Measurements from ENCODE around the gene ZNF865. TPM values are rescaled to one million over a fixed set of nuclear protein-coding genes. Genes with fewer than 3 reads are reported as not detected.

The ZNF865 gene
- total RNA-seq, 4 donors from 2014 or later = 8.6 to 18.9 (median 14.3) TPM

GRCh38 chr19:55661826-55662225 is 56.4 kb downstream of the ZNF865 start:
- peaks cover 5 to 41% (median 23%) of the 10 kb centered on the region in 4 donors for H3K4me1 ChIP-seq
- H3K27me3 ChIP-seq = no peaks in the 10 kb centered on the region
- no peaks in the 10 kb centered on the region for H3K9me3 ChIP-seq
- no peak for DNase-seq
- TF ChIP-seq POLR2A (IDR thresholded peaks at IDR 0.05) (no peak), CTCF (IDR thresholded peaks at IDR 0.05) (no peak)
- no peak overlapping the region for H3K4me3 ChIP-seq
- peaks cover 0 to 81% (median 4%) of the 10 kb centered on the region in 3 donors for H3K36me3 ChIP-seq
- H3K27ac ChIP-seq = no peak overlapping the region

GRCh38 chr19:55663846-55664536 is 58.5 kb downstream of the ZNF865 start:
- Histone ChIP-seq H3K36me3 (peaks cover 0 to 98% (median 4%) of the 10 kb centered on the region in 3 donors), H3K27ac (no peak overlapping the region)

GRCh38 chr19:55666343-55667005 is 61.0 kb downstream of the ZNF865 start:
- no peak overlapping the region for H3K4me3 ChIP-seq
- DNase-seq = no peak
- no peaks in the 10 kb centered on the region for H3K9me3 ChIP-seq
- H3K36me3 ChIP-seq = peaks cover 0 to 98% (median 4%) of the 10 kb centered on the region in 3 donors
- no peaks in the 10 kb centered on the region for H3K27me3 ChIP-seq
- H3K4me1 ChIP-seq = peaks cover 0 to 37% (median 0%) of the 10 kb centered on the region in 4 donors
- H3K27ac ChIP-seq = peak overlapping the region in 1 of 4 donors; percentile 67
- TF ChIP-seq POLR2A (IDR thresholded peaks at IDR 0.05) = no peak
- no peak for TF ChIP-seq CTCF (IDR thresholded peaks at IDR 0.05)

More at GRCh38 chr19:55663846-55664536, 58.5 kb downstream of the ZNF865 start:
- TF ChIP-seq CTCF (IDR thresholded peaks at IDR 0.05) (no peak), POLR2A (IDR thresholded peaks at IDR 0.05) (no peak)
- no peak for DNase-seq
- no peaks in the 10 kb centered on the region for H3K9me3 ChIP-seq
- H3K4me1 ChIP-seq = peaks cover 0 to 39% (median 4%) of the 10 kb centered on the region in 4 donors
- no peak overlapping the region for H3K4me3 ChIP-seq
- no peaks in the 10 kb centered on the region for H3K27me3 ChIP-seq

Other genes with a start within 250 kb of the ZNF865 start
- not detected for gene GARIN5B, start 242.4 kb upstream of the ZNF865 start, total RNA-seq
- not detected for gene IL11, start 235.2 kb upstream of the ZNF865 start, total RNA-seq
- gene TMEM190, start 228.8 kb upstream of the ZNF865 start, total RNA-seq = not detected
- gene TMEM238, start 221.4 kb upstream of the ZNF865 start, total RNA-seq = 10 to 100 TPM; 19.8 to 75.8 (median 61.6) TPM
- 100 to 1,000 TPM; 116 to 394 (median 283) TPM for gene RPL28, start 219.7 kb upstream of the ZNF865 start, total RNA-seq
- gene UBE2S, start 197.9 kb upstream of the ZNF865 start, total RNA-seq = 1 to 10 TPM; 5.2 to 9.1 (median 7.6) TPM
- gene SHISA7, start 162.3 kb upstream of the ZNF865 start, total RNA-seq = not detected
- 100 to 1,000 TPM in 1 of 4 donors, 10 to 100 TPM in 3; 28.1 to 102 (median 60.0) TPM for gene ISOC2, start 144.0 kb upstream of the ZNF865 start, total RNA-seq
- gene C19orf85, start 140.9 kb upstream of the ZNF865 start, total RNA-seq = not detected
- gene ZNF628, start 129.0 kb upstream of the ZNF865 start, total RNA-seq = 10 to 100 TPM; 10.1 to 47.0 (median 15.5) TPM
- 1 to 10 TPM; 1.4 to 7.4 (median 3.0) TPM for gene NAT14, start 120.5 kb upstream of the ZNF865 start, total RNA-seq
- gene SSC5D, start 117.2 kb upstream of the ZNF865 start, total RNA-seq = 10 to 100 TPM in 1 of 4 donors, 1 to 10 TPM in 3; 2.8 to 10.3 (median 5.0) TPM
- gene SBK2, start 68.5 kb upstream of the ZNF865 start, total RNA-seq = not detected
- 1 to 10 TPM in 1 of 4 donors, not detected in 3; 1.0 TPM for gene SBK3, start 60.1 kb upstream of the ZNF865 start, total RNA-seq
- 1 to 10 TPM in 3 of 4 donors, not detected in 1; 1.7 to 6.1 (median 3.1) TPM for gene ZNF579, start 24.8 kb upstream of the ZNF865 start, total RNA-seq
- 10 to 100 TPM in 3 of 4 donors, 1 to 10 TPM in 1; 6.0 to 14.9 (median 12.0) TPM for gene FIZ1, start 6.1 kb upstream of the ZNF865 start, total RNA-seq
- 10 to 100 TPM; 30.3 to 45.2 (median 44.4) TPM for gene ZNF524, start 5.4 kb upstream of the ZNF865 start, total RNA-seq
- gene ZNF784, start 18.9 kb downstream of the ZNF865 start, total RNA-seq = 10 to 100 TPM in 3 of 4 donors, 1 to 10 TPM in 1; 6.0 to 18.3 (median 12.3) TPM
- gene ZNF580, start 35.4 kb downstream of the ZNF865 start, total RNA-seq = 10 to 100 TPM; 12.3 to 38.4 (median 25.2) TPM
- 10 to 100 TPM in 3 of 4 donors, 1 to 10 TPM in 1; 7.7 to 28.9 (median 14.1) TPM for gene ZNF581, start 38.0 kb downstream of the ZNF865 start, total RNA-seq
- gene CCDC106, start 42.6 kb downstream of the ZNF865 start, total RNA-seq = 10 to 100 TPM in 3 of 4 donors, 1 to 10 TPM in 1; 8.1 to 17.4 (median 14.0) TPM
- 100 to 1,000 TPM; 132 to 292 (median 159) TPM for gene U2AF2, start 49.4 kb downstream of the ZNF865 start, total RNA-seq
- 100 to 1,000 TPM; 120 to 241 (median 163) TPM for gene EPN1, start 69.6 kb downstream of the ZNF865 start, total RNA-seq
- gene NLRP9, start 132.8 kb downstream of the ZNF865 start, total RNA-seq = not detected
- under 1 TPM in 1 of 4 donors, not detected in 3; 0.94 TPM for gene RFPL4A, start 153.4 kb downstream of the ZNF865 start, total RNA-seq
- gene RFPL4AL1, start 163.5 kb downstream of the ZNF865 start, total RNA-seq = not detected
- not detected for gene NLRP11, start 226.4 kb downstream of the ZNF865 start, total RNA-seq
- not detected for gene NLRP4, start 230.9 kb downstream of the ZNF865 start, total RNA-seq

Data from Peyer's patch (tissue), 4 donors.